ENCODE results near the gene HSPA12B. TPM values are rescaled to one million over a fixed set of nuclear protein-coding genes. Genes with fewer than 3 reads are reported as not detected.

Gene HSPA12B
- total and polyA plus RNA-seq, 2 of the 13 experiments (the other 11 are each of a cell fraction or from before 2014, with no cell fraction given): 0.01 TPM; not detected in 1

GRCh38 chr20:3749689-3750531 is 17.4 kb downstream of the HSPA12B start (continued):
- TF ChIP-seq PAWR (CRISPR knock-in tag; IDR thresholded peaks at IDR 0.05; ENCODE audit: borderline replicate concordance) (no peak), ZNF782 (CRISPR knock-in tag; IDR thresholded peaks at IDR 0.05; ENCODE audit: borderline replicate concordance) (no peak; the same call in 1 of the 2 replicates), MEIS1 (CRISPR knock-in tag; IDR thresholded peaks at IDR 0.05; ENCODE audit: borderline replicate concordance) (no peak), ZNF263 (CRISPR knock-in tag; IDR thresholded peaks at IDR 0.05) (0 out of 2 replicates have a peak, but pooled peaks have one; percentile 32), ZNF225 (CRISPR knock-in tag; IDR thresholded peaks at IDR 0.05) (no peak), MAFG (CRISPR knock-in tag; IDR thresholded peaks at IDR 0.05) (no peak), SYNCRIP (IDR thresholded peaks at IDR 0.05; ENCODE audit: insufficient read depth, low read depth, low read length) (no peak), NFE2 (CRISPR knock-in tag; IDR thresholded peaks at IDR 0.05) (no peak), ZNF570 (CRISPR knock-in tag; IDR thresholded peaks at IDR 0.05; ENCODE audit: borderline replicate concordance) (no peak), DNMT3B (CRISPR knock-in tag; conservative IDR thresholded peaks at IDR 0.05) (no peak), HINFP (CRISPR knock-in tag; IDR thresholded peaks at IDR 0.05; ENCODE audit: low read depth) (no peak), RNF219 (CRISPR knock-in tag; IDR thresholded peaks at IDR 0.05) (no peak), NFE2L1 (CRISPR knock-in tag; IDR thresholded peaks at IDR 0.05; ENCODE audit: borderline replicate concordance) (peak; percentile 18; the same call in 1 of the 2 replicates), ATF2 (CRISPR knock-in tag; IDR thresholded peaks at IDR 0.05) (peak; percentile 74), GFI1 (CRISPR knock-in tag; IDR thresholded peaks at IDR 0.05; ENCODE audit: borderline replicate concordance) (no peak), ZNF609 (CRISPR knock-in tag; IDR thresholded peaks at IDR 0.05; ENCODE audit: borderline replicate concordance) (no peak), ATF7 (IDR thresholded peaks at IDR 0.05) (no peak), ATF7 (CRISPR knock-in tag; IDR thresholded peaks at IDR 0.05) (no peak), SKI (IDR thresholded peaks at IDR 0.05; ENCODE audit: partially characterized antibody) (no peak)

Data from HepG2 (cell line).